HepG2 (cell line): Measurements from ENCODE around the gene PKMYT1. TPM values are rescaled to one million over a fixed set of nuclear protein-coding genes. Genes with fewer than 3 reads are reported as not detected.

ENCODE experiments used
- ESRRA ChIP-seq: sonication (generic); formaldehyde crosslinking; IDR thresholded peaks from 2 replicates; pipeline ENCODE4 v1.5.1; 2020; ENCODE audit warnings: mild to moderate bottlenecking, low read depth, missing genetic modification reagents
- HNF4G ChIP-seq, 2 experiments: sonication (generic) in 1 of 2; formaldehyde crosslinking in 1 of 2; IDR thresholded peaks; 2 replicates each; pipeline versions ENCODE4 v1.4.0 to v1.6.1; 2011 to 2020; ENCODE audit warnings: borderline replicate concordance in 2 of 2, low read depth in 2 of 2, mild to moderate bottlenecking in 2 of 2, low read length in 1 of 2, missing genetic modification reagents in 1 of 2, moderate library complexity in 1 of 2
- IKZF5 ChIP-seq: IDR thresholded peaks from 2 replicates; pipeline ENCODE4 v1.6.1; 2018; ENCODE audit warnings: missing genetic modification reagents, mild to moderate bottlenecking, missing compliant biosample characterization
- KLF6 ChIP-seq: IDR thresholded peaks from 2 replicates; pipeline ENCODE4 v1.8.0; 2016; ENCODE audit warnings: missing biosample characterization, missing genetic modification reagents
- SMAD3 ChIP-seq: sonication (generic); formaldehyde crosslinking; IDR thresholded peaks from 2 replicates; pipeline ENCODE4 v1.4.0; 2020; ENCODE audit warnings: missing genetic modification reagents
- SP5 ChIP-seq: IDR thresholded peaks from 2 replicates; pipeline ENCODE4 v1.6.1; 2016; ENCODE audit warnings: low read depth, borderline replicate concordance
- TCF7 ChIP-seq: sonication (generic); IDR thresholded peaks from 2 replicates; pipeline ENCODE4 v1.6.1; 2016; ENCODE audit warnings: antibody characterized with exemption, low read depth
- TFDP2 ChIP-seq: sonication (generic); formaldehyde crosslinking; IDR thresholded peaks from 2 replicates; pipeline ENCODE4 v1.4.0; 2020; ENCODE audit warnings: missing genetic modification reagents
- ZNF318 ChIP-seq: sonication (generic); formaldehyde crosslinking; IDR thresholded peaks from 2 replicates; pipeline ENCODE4 v1.4.0; 2020; ENCODE audit warnings: mild to moderate bottlenecking, missing genetic modification reagents
- ZNF331 ChIP-seq: sonication (generic); formaldehyde crosslinking; IDR thresholded peaks from 2 replicates; pipeline ENCODE4 v1.4.0; 2020; ENCODE audit warnings: missing genetic modification reagents
- ZNF691 ChIP-seq: sonication (generic); formaldehyde crosslinking; IDR thresholded peaks from 2 replicates; pipeline ENCODE4 v1.4.0; 2020; ENCODE audit warnings: missing genetic modification reagents, low read depth, mild to moderate bottlenecking, borderline replicate concordance
- polyA plus RNA-seq, 8 experiments: library from polyadenylated mRNA; depleted of rRNA in 3 of 8; stranded (reverse) in 7 of 8; unstranded in 1 of 8; fragments of >200 nt; fragmentation: Illumina TruSeq in 4 of 8; extraction: Trizol in 4 of 8; gene quantifications; 2 replicates each; pipeline versions ENCODE4 v1.2.1 to v1.2.3, GENCODE V29; 2011 to 2016; ENCODE audit warnings: low read depth in 4 of 8, missing spikeins in 1 of 8, mixed read lengths in 1 of 8; ENCODE audit not compliant: insufficient read depth in 1 of 8
- total RNA-seq, 5 experiments: library from RNA; depleted of rRNA; stranded (reverse); fragments of >200 nt; fragmentation: Illumina TruSeq; extraction: Trizol; gene quantifications; 2 replicates each; pipeline ENCODE4 v1.2.3, GENCODE V29; 2016; ENCODE audit warnings: low read depth in 1 of 5

Gene PKMYT1
- total and polyA plus RNA-seq, 2 of the 13 experiments (the other 11 are each of a cell fraction or from before 2014, with no cell fraction given) = 7.0 to 27.8 TPM

GRCh38 chr16:3027983-3028715 is 47.9 kb upstream of the PKMYT1 start (continued):
- TF ChIP-seq ZNF318 (no peak), ZNF691 (CRISPR knock-in tag) (peak; percentile 79; the same call in 1 of the 2 replicates), HNF4G (IDR thresholded peaks at IDR 0.05; ENCODE audit: borderline replicate concordance, low read depth, low read length) (no peak), HNF4G (CRISPR knock-in tag; IDR thresholded peaks at IDR 0.05; ENCODE audit: borderline replicate concordance, low read depth) (no peak), IKZF5 (CRISPR knock-in tag) (no peak), TFDP2 (CRISPR knock-in tag) (peak; percentile 1; the same call in 1 of the 2 replicates), SP5 (CRISPR knock-in tag) (peak; percentile 60; the same call in 1 of the 2 replicates), SMAD3 (CRISPR knock-in tag) (no peak), ZNF331 (no peak), KLF6 (CRISPR knock-in tag) (no peak), ESRRA (CRISPR knock-in tag) (no peak), TCF7 (no peak)
